ENCODE data around the gene GPRIN2.
"Not testable (repeated sequence)": the region's sequence is repeated elsewhere in the genome, so short reads cannot be mapped to it uniquely, and the experiment has no call there.

GPRIN2 gene

DNA sequence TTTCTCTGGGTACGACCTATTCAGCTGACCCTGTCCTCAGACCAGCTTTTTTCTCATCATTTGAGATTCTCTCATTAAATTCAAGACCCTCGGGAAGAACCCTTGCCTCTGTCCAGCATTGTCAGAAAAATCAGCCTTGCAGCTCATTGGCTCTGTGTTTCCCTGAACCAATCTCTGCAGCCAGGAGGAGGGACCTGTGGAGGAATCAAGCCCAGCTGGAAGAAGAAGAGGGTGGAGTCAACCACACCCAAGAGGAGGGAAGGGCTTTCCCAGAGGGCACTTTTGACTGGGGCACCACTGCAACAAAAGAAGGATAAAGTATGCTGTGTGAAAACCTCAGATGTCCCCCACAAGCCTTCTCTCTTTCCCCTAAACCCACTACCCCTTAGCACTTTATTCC lies 14.2 kb upstream of the GPRIN2 start:
- in situ Hi-C loops (cut with HindIII; ENCODE audit: low sequenced_read_pairs), result not testable (repeated sequence)

DNA sequence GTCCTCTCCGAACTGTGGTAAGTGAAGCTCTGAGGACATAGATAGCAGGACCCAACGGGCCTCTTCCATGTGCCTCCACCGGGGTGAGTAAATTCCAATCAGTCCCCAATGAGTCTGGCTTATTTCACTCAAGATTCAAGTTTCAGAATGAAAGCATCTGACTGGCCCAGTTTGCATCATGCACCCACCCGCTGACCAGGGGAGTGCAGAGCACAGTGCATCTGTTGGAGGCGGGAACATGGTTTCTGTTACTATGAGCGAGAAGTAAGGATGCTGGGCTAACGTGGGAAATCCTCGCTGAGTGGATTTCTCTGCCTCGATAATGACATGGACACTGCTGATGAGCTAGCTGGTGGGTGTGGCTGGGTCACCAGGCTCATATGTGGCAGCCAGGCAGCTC lies 10.7 kb upstream of the GPRIN2 start:
- in situ Hi-C loops (cut with HindIII; ENCODE audit: low sequenced_read_pairs), result not testable (repeated sequence)

DNA sequence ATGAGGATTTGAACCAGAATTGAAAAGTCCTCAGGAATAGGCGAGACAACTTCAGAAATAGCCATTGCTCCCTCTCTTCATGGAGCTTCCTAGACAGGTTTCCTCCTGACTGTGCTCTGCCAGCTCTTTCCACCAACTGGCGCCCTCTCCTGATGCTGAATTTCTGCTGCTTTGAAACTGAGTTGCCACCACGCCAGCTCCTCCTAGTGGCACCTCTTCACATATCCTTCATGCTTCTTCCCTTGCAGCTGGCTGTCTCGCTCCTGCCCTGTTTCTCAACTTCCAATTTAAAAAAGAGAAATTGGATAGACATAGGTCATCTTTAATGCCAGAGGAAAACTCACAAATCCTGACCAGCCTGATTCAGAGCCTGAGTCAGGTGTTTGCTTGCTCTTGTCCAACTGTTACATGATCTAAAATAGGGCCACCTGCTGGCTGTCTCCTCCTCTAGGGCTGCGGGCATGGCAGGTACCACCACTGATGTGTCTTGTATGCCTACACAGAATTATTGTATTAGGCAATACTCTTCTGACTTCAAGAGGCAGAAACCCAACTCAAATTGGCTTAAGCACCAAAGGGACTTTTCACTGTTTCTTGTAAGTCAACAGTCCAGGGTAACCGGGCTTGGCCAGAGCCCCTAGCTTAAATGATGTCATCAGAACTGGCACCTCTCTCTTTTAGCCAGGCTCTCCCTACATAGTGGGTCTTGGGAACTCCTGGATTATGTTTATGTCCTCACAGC lies 9.3 kb upstream of the GPRIN2 start:
- in situ Hi-C loops (cut with HindIII; ENCODE audit: low sequenced_read_pairs), result not testable (repeated sequence)

DNA sequence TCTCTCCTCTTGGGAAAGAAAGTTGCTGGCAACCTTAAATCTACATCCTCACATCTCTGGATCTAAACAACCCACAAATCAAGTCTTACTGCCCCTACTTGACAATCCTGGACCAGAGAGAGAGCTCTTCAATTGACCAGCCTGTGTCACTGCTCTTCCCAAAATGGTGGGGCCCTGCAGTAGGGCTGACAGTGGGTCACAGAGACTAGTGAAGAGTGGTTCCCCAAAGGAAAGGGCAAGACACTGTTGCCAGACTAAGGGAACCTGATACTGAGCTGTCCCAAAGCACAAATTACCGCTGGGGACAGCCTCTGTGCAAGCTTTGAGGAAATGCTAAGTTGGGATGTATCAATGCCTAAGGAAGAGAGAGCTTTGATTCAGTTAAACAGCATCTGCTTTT lies 4.5 kb upstream of the GPRIN2 start:
- in situ Hi-C loops (cut with HindIII; ENCODE audit: low sequenced_read_pairs), result no loop called here

DNA sequence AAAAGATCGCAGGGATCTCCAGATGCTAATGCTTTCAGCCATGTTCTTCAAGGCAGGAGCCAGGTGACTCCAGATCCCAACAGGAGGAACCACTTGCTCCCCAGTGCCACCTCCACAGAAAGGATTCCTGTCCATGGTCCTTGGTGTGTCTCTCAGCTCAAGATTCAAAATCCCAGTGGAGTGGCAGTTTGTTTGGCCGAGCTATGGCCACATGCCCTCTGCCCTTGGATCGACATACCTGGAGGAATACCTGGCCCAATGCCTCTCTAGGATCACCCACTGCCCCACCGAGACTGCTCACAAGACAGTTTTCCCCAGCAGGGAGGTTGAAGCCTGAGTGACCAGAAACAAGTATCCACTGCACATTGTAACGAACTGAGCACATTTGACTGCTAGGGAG lies 3.9 kb upstream of the GPRIN2 start:
- in situ Hi-C loops (cut with HindIII; ENCODE audit: low sequenced_read_pairs), result no loop called here

DNA sequence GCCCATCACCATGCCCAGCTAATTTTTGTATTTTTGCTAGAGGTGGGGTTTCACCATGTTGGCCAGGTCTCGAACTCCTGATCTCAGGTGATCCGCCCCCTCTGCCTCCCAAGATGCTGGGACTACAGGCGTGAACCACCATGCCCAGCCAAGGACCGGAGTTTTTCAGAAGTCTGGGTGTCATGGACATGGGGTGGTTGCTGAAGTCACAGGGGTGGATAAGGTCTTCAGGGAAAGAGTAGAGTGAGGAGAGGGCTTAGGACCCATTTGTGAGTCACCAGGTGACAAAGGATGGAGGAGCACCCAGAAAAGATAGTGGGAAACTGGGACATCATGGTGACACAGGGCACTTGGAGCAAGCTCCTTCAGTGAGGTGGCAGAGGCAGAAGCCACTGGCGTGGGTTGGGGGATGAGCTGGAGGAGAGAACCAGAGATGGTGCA lies 2.8 kb upstream of the GPRIN2 start:
- in situ Hi-C loops (cut with HindIII; ENCODE audit: low sequenced_read_pairs), result no loop called here

DNA sequence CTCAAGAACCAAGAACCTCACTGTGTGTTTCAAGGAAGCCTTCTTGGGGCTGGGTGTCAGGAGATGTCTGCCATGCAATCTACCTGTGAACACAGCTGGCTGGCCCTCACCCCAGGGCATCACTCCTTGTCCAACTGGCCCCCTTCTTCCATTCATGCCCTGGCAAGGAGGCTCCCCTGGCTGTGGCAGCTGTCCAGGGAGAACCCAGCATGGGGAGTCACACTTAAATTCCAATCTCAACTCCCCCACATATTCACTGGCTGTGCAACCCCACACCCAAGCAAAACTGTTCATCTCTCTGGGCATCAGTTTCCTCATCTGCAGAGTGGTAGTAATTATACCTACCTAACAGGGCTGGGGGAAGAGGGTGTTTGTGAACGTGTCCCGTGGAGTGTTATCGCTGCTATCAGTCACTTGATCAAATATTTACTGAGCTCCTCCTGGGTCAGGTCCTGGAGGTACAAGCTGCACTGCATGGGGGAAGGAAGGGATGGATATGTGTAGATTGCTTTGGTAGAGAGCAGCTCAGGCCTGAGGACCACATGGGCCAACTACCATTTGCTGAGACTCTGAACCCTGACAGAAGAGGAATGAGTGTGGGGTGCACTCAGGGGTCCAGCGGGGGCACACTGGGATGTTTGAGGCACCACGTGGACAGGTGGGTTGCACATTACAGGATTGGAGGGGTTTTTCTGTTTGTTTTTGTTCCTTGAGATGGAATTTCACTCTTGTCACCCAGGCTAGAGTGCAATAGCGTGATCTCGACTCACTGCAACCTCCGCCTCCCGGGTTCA lies 2.1 kb upstream of the GPRIN2 start:
- in situ Hi-C loops (cut with HindIII; ENCODE audit: low sequenced_read_pairs), result no loop called here

DNA sequence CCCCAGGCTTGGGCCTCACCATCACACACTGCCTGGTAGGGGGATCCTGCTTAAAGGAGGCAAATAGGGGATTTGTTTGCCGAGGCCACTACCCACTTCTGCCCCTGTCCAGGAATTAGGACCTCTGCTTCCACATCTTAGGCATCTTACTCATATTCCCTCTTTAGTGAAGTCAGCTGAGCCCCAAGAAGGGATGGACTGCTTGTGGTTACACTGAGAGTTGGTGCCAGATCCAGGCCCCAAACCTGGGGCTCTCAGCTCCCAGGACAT lies 1.6 kb upstream of the GPRIN2 start:
- in situ Hi-C loops (cut with HindIII; ENCODE audit: low sequenced_read_pairs), result no loop called here

DNA sequence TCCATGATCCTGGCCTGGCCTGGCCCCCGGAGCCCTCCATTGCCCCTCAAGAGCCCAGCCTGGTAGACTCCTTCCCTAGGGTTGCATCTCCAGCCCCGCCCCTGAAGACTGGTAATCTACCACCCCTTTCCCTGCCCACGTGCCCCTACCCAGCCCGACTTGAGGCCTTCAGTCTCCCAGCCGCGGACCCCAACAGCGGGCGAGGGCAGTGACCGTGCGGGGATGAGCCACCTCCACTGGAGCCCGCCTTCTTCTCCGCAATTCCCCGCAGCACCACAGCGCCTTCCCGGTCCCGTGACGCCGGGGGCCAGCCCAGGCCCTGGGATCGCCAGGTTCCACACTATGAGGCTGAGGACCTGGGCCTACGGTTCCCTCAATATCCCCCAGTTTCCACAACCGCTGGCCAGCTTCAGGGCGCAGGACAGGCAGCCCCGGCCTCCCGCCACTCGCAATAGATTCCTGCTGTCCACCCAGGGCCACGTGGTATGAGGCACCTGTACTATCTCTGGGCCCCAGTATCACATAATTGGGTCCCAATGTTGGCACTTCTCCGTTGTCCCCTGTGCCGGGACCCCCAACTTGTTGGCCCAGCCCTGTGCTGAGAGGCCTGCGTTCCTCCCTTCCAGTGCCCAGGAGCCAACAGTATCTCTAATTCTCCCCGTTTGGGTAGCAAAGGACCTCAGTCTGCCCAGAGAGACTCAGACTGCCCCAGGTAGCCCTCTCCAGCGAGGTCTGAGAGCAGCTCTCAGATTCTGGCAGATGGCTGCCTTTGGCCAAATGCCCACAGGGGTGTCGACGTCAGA lies 1.1 kb upstream of the GPRIN2 start:
- in situ Hi-C loops (cut with HindIII; ENCODE audit: low sequenced_read_pairs), result no loop called here

DNA sequence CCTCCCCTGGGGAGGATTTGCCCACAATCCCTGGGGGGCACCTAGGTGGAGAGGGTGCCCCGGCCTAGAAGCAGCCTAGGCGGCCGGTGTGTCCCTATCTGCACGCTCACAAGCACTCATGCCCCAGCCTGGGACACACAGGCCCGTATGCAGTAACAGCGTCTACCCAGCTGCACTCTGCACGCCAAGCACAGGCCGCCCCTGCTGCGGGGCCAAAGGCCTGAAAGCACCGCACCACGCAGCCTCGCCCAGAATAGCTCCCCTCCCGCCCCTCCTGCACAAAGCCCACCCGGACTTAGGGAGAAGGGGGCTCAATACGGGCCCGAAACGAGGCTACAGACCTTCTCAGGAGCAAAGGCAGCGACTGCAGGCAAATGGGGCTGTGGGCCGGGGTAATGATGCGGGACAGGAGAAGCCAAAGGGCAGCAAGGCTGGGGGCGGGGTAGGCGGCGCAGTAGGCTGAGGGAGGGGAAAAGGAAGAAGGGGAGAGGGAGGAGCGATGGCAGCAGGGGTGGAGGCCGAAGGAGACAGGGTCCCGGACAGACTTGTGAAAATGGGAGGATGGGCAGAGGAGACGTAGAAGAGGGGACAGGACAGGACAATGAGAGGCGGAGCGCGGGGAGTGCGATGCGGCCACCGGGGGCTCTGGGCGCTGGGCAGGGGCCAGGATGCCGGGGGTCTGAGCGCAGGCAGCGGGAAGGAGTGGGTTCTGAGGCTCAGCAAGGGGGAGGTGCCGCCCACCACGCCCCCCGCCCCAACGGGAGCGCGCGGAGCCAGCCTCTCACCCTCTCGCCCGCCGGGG lies 544 bp downstream of the GPRIN2 start:
- in situ Hi-C loops (cut with HindIII; ENCODE audit: low sequenced_read_pairs), result no loop called here

DNA sequence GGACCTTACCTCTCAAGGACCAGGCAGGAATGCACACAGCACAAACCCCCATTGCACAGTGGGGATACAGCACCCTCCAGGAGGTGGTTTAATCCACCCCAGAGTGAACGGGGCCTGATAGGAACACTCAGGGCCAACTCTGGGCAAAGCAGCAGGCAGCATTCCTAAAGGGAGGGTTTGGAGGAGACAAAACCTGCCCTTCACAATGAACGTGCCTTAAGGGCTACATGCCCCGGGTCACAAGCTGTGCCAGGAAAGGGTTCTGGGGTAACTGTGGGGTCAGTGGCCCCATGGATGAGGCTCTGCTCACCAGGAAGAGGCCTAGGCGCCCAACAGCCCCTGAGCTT lies 1.1 kb downstream of the GPRIN2 start:
- in situ Hi-C loops (cut with HindIII; ENCODE audit: low sequenced_read_pairs), result no loop called here

DNA sequence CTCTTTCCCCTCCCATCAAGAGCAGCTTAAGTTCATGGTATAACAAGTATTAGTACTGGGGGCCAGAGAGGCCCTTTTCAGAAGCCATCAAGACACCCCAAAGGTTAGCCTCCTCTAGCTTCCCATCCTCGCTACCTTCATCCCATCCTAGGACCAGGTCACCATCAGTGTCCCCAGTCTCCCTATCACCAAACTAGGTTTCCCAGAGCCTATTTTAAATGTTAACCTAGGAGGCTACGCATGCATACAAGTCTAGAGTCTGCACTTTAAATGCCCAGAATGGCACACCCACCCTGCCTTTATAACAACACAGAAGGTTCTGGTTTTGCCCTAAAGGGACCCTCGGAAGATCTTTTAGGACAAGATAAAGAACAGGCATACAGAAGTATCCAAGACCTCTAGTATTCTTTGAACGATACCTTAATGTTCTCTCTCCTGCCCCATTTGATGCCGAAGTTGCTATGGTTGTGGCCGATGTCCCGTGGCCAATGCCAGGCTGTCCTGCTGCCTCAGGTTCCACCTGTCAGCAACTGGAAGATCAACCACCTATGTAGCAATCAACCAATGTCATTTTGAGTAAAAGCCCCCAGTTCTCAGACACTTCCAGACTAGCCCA lies 2.2 kb downstream of the GPRIN2 start:
- in situ Hi-C loops (cut with HindIII; ENCODE audit: low sequenced_read_pairs), result no loop called here

DNA sequence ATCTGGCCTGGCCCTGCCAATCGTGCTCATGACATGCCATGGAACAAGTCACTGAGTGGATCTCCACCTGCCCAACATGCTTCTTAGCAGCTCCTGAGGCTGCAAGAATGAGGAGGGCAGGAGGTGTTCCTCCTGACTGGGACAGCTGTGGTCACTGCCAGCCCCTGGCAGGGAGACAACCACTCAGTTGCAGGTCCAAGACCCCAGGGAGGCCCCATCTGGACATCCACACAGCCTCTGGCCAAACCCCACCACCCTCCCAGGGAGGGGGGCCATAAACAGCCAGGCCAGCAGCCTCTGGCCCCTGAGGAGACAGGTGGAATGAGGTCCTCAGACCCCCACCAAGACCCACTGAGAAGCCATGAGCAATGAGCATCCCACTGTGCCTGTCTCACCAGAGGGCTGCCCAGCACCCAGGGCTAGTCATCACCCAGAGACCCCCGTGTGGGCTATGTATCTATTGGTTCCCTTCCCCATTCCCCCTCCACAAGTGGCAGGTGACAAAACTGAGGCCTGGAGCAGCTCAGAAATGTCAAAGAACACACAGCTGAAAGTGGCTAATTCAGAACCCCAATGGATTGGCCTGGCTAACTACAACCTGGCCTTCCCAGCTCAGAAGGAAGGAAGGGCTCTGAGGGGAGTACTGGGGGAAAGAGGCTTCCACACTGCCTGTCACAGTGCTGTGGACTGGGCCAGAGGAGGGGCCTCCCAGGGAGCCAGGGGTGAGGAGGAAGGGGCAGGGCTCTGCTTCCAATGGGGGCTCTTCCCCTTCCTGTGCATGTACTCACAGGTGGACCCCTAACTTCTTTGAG lies 3.0 kb downstream of the GPRIN2 start:
- in situ Hi-C loops (cut with HindIII; ENCODE audit: low sequenced_read_pairs), result no loop called here

DNA sequence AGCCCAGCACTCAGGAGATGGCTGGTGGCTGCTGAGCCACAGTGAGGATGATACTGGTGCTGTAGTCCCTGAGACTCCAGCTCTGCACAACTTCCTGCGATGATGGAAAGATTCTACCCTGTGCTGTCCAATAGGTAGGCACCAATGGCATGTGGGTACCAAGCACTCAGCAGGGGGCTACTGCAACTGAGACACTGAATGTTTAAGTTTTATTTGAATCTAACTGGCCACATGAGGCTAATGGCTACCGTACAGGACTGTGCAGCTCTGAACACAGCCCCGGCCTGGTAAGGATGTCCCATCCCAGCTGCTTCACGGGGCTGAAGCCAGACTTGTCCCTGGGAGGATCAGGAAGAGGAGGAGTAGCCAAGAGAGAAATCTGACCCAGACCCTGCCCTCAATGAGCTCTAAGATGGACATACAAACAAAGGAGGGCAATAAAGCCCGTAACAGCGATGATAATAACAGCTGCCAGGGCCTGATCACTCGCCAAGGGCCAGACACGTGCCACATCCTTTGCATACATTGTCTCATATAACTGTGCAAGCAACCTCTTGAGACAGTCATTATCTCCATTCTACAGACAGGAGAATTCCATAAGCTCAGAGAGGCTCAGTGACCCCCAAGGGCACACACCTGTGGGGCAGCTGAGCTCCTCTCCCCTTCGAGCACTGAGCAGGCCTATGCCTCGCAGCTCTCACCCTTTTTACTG lies 3.8 kb downstream of the GPRIN2 start:
- in situ Hi-C loops (cut with HindIII; ENCODE audit: low sequenced_read_pairs), result no loop called here

DNA sequence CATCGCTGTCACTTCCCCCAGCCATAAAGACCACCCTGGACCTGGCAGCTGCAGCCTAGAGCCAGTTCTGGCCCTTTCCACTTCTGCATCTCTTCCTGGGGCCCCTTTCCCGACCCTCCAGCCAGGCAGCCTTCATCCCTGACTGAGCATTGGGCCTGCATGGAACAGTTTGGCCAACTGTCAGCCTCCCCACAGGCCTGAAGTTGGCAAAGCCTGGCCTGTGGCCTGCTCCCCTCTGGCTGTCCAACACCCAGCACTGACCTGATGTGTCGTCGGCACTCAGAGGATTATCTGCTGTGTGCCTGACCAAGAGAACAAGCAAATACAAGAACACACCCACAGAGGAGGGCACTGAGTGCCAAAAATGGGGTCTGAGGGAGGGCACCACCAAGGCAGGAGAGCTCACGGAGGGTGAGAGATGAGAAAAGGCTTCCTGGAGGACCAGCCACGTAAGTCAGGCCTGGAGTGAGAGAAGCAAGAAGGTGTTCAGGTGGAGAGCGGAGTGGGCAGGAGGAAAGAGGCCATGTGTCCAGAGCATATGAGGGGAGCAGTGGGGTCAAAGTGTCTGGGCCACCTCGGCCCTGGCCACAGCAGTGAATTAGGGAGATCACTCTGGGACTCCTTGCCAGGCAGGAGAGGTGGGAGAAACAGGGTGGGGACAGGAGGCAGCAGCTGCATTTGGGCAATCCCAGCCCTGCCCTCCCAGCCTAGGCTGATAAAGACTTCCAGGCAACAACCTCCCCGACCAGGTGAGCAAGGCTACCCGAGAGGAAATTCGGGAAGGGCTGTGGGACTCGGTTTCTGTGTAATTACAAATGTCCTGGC lies 4.5 kb downstream of the GPRIN2 start:
- in situ Hi-C loops (cut with HindIII; ENCODE audit: low sequenced_read_pairs), result no loop called here

DNA sequence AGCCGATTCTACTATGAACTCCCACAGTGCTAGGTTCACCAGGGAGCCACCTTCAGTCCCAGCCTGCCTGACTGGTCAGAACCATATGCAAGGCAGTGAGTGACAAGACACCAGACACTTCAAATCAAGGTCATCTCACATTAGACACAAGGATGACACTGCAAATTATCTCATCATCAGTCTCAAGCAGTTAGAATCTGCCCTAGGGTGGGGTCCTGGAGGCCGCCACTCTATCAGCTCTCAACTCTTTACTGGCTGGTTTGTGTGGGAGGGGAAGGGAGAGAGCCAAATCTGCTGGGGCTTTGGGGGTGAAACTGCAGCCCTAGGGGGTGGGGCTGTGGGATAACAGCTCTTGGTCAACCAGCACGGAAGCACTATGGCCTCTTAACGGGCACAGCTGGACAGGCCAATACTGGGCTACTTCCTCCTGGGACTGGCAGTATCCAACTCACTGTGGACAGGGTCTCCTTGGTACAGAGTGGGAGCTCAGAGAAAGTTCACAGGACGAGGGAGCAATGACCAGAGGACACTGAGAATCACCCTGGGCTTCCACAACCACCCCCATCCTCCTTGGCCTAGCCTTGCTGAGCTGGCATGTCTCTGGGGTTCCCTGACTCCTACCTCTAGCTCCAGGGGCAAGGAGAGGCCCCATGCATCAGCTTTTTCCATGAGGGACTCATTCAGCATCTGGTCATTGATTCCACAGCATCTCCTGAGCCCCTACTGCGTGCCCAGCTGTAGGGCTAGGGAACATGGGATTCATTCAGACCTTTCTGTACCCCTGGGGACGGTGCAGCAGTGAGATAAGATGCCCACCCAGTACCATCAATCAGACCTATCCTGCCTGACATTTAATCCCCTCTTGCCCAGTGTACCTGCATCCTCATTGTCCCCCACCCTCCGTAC lies 5.4 kb downstream of the GPRIN2 start:
- in situ Hi-C loops (cut with HindIII; ENCODE audit: low sequenced_read_pairs), result no loop called here

DNA sequence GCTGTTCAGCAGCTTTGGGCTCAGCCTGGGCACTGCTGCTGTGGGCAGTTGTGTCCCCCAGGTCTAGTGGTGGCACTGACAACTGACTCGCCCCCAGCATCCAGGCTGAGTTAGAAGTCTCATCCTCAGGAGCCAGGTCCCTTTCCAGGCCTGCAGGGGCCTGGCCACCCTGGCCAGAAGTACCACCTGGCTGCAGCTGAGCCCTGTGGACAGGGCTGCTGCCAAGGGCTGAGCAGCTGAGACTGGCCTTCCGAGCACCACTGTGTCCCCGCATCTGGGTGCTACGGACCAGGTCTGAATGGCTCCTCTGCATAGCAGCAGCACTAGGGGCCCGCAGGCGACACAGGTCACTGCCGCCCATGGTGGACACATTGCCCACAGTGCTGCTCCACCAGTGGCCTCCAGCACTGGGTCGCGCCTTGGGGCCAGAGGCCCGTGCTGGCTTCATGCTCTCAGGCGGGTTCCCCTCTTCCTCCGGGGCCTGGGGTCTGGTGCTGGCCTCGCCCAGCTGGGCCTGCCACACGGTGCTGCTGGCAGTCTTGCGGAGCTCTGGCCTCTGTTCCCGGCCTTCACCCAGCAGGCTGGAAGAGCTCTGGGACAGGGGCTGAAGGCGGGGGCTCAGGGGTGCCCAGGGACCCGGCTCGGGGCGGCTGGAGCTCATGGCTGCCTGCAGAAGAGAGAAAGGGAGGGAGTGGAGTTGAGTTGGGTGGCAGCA lies 6.2 kb downstream of the GPRIN2 start:
- in situ Hi-C loops (cut with HindIII; ENCODE audit: low sequenced_read_pairs), result no loop called here
